GM19043 (cell line): ENCODE measurements around the gene AKT2.
"Not testable (repeated sequence)": the region's sequence is repeated elsewhere in the genome, so short reads cannot be mapped to it uniquely, and the experiment has no call there.

Experiments used
- ATAC-seq: cut with Tn5 transposase; IDR thresholded peaks from one replicate; pipeline ENCODE4 v1.9.1; 2021; ENCODE audit warnings: low read depth; ENCODE audit not compliant: unreplicated experiment

Gene AKT2

GRCh38 chr19:40223135-40223822 lies 61.9 kb downstream of the AKT2 start:
- ATAC-seq: no peak

GRCh38 chr19:40221858-40222619 lies 63.1 kb downstream of the AKT2 start:
- no peak for ATAC-seq

DNA sequence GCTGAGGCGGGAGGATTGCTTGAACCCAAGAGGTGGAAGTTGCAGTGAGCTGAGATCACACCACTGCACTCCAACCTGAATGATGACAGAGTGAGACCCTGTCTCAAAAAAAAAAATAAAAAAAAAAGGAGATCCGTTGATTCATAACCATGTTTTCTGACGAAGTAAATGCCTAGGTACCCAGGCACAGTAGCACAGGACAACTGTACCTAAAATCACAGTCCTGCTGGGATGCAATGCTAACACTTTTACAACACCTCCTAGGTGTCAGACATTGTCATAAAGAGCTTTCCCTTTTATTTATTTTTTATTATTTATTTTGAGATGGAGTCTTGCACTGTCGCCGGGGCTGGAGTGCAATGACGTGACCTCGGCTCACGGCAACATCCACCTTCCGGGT lies 64.5 kb downstream of the AKT2 start:
- ATAC-seq: no peak

DNA sequence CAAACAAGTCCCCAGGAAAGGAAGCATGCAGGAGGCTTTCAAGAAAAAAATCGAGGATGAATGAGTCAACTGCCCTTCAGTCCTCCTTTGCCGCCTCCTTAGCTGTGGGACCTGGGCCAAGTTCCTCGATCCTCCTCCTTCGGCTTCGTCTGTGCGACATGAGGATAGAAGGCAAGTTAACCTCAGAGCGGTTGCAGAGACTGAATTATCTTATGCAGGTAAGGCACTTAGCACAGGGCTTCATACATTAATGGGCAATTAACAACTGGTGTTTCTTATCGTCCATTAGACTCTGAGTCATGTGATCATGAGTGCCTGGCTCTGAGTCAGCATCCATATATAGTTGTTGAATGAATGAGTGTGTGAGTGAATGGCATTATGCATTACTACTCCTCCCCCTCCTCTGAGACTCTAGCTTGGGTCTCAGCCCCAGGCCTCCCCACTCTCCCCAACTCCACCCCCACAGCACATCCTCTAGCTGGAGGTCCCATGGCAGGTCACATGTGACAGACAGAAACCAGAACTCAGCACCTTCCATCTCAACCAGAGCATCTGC lies 65.3 kb downstream of the AKT2 start:
- no peak for ATAC-seq

- not testable (repeated sequence) for ATAC-seq
Observed at GRCh38 chr19:40219029-40219428, 66.1 kb downstream of the AKT2 start.

- no peak for ATAC-seq
Observed at GRCh38 chr19:40217934-40218890, 66.9 kb downstream of the AKT2 start, which contains the start of gene TTC9B. Gene TTC9B, minus strand, starts transcription at chr19:40218384. Its CDS starts 3 bp downstream, at chr19:40218381.

DNA sequence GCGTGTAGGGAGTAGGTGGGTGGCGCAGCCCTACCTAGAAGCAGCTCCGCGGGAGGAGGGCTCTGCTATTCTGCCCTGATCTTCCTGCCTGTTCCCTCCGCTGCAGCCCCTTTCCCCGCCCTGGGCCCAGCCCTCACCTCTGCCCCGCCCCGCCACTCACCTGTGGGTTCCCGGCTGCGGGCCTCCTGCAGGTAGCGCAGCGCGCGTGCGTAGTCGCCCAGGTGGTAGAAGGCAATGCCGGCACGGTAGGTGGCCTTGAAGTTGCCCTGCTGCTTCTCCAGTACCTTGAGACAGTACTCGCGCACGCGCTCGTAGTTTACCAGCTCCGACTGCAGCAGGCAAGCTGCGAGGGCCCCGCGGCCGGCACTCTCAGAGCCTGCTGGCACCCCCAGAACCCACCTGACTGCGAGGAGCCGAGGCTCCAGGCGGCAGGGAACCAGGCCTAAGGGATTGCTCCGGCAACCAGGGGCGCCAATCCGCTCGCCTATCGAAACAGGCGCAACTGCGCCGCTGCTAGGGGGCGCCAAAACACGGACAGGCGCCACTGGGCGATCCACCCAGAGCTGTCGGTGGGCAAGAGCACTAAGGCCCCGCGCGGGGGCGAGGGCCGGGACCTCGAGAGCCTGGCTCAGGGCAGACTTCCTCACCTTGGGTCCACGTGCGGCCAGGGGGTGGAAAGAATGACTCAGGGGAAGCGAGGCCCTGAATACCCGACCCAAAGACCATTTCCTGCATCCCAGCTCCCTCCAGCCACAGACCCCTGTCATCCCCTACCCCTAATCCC lies 67.9 kb downstream of the AKT2 start:
- no peak for ATAC-seq

GRCh38 chr19:40216777-40217026 lies 68.4 kb downstream of the AKT2 start:
- ATAC-seq: no peak

DNA sequence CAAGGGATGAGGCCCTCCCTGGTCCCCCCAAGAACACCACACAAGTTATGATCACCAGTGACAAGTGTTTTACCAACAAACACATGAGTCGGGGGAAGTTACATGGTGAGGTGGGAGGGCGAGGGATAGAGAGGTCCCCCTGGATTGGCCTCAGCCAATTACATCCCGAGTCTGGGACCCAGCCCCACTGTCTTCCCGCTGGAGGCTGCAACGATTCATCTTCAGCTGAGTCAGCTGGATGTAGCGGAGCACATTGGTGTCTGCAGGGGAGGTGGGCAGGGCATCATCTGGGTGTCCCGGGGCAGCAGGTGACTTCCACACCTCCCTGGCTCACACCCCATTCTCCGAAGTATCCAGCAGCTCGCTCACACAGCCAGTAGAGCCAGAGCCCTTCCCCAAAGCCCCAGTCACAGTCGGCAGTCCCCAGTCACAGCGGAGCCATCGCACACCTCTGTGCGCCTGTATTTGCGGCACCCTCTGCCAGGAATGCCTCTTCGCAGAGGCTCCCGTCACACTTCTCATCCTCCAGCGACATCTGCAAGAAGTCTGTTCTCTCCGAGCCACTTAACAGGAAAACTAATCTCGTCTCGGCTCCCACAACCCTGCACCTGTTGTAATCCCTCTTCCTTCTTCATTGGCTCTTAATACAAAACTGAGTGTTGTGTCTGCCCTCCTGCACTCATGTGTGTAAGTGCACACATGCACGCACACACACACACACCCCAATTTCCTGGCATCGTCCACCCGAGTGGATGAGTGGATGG lies 69.0 kb downstream of the AKT2 start:
- no peak for ATAC-seq

DNA sequence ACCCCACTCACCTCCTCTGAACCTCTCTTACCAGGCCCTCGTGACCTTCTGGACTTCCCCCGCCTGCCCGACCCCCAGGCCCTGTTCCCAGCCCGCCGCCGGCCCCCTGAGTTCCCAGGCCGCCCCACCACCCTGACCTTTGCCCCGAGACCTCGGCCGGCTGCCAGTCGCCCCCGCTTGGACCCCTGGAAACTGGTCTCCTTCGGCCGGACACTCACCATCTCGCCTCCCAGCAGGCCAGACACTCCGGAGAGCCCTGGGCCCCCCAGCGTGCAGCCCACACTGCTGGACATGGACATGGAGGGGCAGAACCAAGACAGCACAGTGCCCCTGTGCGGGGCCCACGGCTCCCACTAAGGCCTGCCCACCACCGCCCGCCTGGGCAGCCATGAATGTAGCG lies 70.2 kb downstream of the AKT2 start:
- no peak for ATAC-seq

- ATAC-seq: no peak
Observed at GRCh38 chr19:40213882-40214570, 71.1 kb downstream of the AKT2 start.

DNA sequence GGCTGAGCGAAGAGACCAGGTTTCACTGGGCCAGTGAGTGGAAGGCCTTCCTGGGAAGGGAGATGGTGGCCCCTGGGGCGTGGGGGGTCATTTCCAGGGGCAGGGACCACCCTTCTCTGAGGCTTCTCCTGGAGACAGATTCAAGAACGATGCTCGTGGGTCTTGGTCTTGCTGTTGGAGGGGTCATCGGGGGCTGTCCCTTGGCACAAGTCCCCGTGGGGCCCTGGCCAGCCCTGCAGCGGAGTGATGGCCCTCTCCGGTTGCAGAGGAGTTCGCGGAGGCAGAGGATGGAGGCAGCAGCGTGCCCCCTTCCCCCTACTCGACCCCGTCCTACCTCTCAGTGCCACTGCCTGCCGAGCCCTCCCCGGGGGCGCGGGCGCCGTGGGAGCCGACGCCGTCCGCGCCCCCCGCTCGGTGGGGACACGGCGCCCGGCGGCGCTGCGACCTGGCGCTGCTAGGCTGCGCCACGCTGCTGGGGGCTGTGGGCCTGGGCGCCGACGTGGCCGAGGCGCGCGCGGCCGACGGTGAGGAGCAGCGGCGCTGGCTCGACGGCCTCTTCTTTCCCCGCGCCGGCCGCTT lies 71.8 kb downstream of the AKT2 start:
- no peak for ATAC-seq

DNA sequence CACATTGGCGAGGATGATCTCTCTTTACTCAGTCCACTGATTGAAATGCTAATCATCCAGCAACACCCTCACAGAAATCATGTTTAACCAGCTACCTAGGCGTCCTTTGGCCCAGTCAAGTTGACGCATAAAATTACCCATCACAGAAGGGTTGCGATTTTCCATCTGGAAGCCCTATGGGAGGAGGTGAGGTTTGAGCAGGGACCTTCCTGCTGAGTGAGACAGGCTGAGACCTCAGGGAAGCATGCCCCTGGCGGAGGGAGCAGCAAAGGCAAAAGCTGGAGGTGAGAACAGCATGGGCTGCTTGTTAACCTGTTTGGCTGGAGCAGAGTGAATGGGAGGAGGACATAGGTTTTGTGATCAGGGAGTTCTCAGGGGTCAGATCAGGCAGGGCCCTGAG lies 74.3 kb downstream of the AKT2 start:
- ATAC-seq: no peak

GRCh38 chr19:40208602-40209001 lies 76.5 kb downstream of the AKT2 start:
- no peak for ATAC-seq

DNA sequence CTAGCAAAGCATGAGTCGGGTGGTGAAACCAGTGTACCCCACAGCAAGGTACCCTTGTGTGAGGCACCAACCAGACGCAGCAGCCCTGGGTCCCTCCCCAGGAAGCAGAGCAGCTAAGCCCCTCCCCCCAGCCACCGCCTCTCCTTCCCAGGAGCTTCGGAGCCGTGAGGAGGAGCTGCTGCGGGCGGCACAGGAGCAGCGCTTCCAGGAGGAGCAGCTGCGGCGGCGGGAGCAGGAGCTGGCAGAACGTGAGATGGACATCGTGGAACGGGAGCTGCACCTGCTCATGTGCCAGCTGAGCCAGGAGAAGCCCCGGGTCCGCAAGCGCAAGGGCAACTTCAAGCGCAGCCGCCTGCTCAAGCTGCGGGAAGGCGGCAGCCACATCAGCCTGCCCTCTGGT lies 79.4 kb downstream of the AKT2 start:
- no peak for ATAC-seq

GRCh38 chr19:40204381-40204780 lies 80.8 kb downstream of the AKT2 start:
- no peak for ATAC-seq

DNA sequence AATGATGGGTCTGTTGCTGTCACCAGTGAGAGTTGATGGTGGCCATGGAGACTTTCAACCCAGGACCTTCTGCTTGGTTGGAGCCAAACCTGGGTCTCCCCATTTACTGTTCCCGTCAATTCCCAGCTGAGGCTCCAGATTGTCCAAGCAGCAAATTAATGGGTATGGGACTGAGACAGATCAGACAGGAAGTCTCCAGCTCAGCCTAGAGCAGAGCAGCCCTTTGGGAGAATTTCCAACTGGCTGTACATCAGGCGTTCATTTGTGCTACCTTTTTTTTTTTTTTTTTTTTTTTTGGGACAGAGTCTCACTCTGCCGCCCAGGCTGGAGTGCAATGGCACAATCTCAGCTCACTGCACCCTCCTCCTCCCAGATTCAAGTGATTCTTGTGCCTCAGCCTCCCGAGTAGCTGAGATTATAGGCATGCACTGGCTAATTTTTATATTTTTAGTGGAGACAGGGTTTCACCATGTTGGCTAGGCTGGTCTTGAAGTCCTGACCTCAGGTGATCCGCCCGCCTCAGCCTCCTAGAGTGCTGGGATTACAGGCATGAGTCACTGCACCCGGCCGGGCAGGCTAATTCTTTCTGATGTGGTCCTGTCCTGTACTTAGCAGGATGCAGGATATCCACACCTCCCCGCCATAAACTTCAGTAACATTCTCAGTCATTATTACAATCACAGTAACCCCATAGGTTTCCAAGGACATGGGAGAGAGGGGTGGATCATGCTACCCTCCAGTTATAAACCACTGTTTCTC lies 84.6 kb downstream of the AKT2 start:
- no peak for ATAC-seq
